H1 (cell line): ENCODE measurements around the gene TEKTIP1. TPM values are rescaled to one million over a fixed set of nuclear protein-coding genes. Genes with fewer than 3 reads are reported as not detected.

ENCODE experiments used
- CTCF ChIA-PET: fragments of 300-600 bp; sonication (Branson Sonifier 250); formaldehyde crosslinking; loops from one replicate; lab custom pipeline; 2021; ENCODE audit not compliant: partially characterized antibody; lab: Charles Lee
- POLR2A ChIA-PET: fragments of 300-600 bp; sonication (Branson Sonifier 250); formaldehyde crosslinking; loops from one replicate; lab custom pipeline; 2021; ENCODE audit warnings: inconsistent platforms; ENCODE audit not compliant: partially characterized antibody; lab: Charles Lee
- DNase-seq, 2 experiments: peaks; one replicate each; pipeline versions ENCODE4 v3.0.0 to v3.0.0-alpha.2; 2010 to 2022; ENCODE audit warnings: low spot score in 2 of 2, low read depth in 1 of 2, mixed read lengths in 1 of 2
- FAIRE-seq: peaks from 2 replicates; lab custom pipeline; 2011; peaks lifted over from hg19 to GRCh38; lab: Jason Lieb, UNC
- H2AFZ ChIP-seq: 2 replicates; pipeline ENCODE4 v1.8.1; 2012; ENCODE audit warnings: low read length, inconsistent platforms
- H2AK5ac ChIP-seq: 2 replicates; pipeline ENCODE4 v1.6.1; 2013; ENCODE audit warnings: low read depth, low read length
- H2BK120ac ChIP-seq: replicated peaks from 2 replicates; pipeline ENCODE3; 2013; ENCODE audit warnings: low read depth, low read length, inconsistent platforms
- H2BK12ac ChIP-seq: 2 replicates; pipeline ENCODE4 v1.6.1; 2013; ENCODE audit warnings: low read depth, low read length
- H2BK15ac ChIP-seq: 2 replicates; pipeline ENCODE4 v1.6.1; 2013; ENCODE audit warnings: low read length
- H2BK20ac ChIP-seq: 2 replicates; pipeline ENCODE4 v1.6.1; 2013; ENCODE audit warnings: low read length
- H2BK5ac ChIP-seq: 2 replicates; pipeline ENCODE4 v1.6.1; 2013; ENCODE audit warnings: low read depth, low read length
- H3K14ac ChIP-seq: 2 replicates; pipeline ENCODE4 v1.6.1; 2013; ENCODE audit warnings: inconsistent platforms; ENCODE audit not compliant: insufficient read length
- H3K18ac ChIP-seq: 2 replicates; pipeline ENCODE4 v1.6.1; 2013; ENCODE audit warnings: low read length; ENCODE audit errors: extremely low read depth
- H3K23ac ChIP-seq: 2 replicates; pipeline ENCODE4 v1.6.1; 2013; ENCODE audit warnings: inconsistent platforms; ENCODE audit not compliant: insufficient read length
- H3K23me2 ChIP-seq: 2 replicates; pipeline ENCODE4 v1.6.1; 2013; ENCODE audit warnings: low read depth, low read length
- H3K27ac ChIP-seq: 2 replicates; pipeline ENCODE4 v1.6.1; 2011; ENCODE audit warnings: low read depth, low read length, inconsistent platforms
- H3K27me3 ChIP-seq, 4 experiments: replicated peaks in 1 of 4; 1 replicate in 1 of 4; 2 replicates in 3 of 4; pipeline versions ENCODE4 v1.6.1 to v1.8.1; 2011 to 2013; ENCODE audit warnings: low read length in 3 of 4, mild to moderate bottlenecking in 3 of 4, inconsistent platforms in 2 of 4, mixed read lengths in 2 of 4, moderate library complexity in 1 of 4; ENCODE audit not compliant: control insufficient read depth in 3 of 4, insufficient read depth in 3 of 4; ENCODE audit errors: extremely low read depth in 1 of 4
- H3K36me3 ChIP-seq, 4 experiments: 2 replicates each; pipeline versions ENCODE4 v1.6.1 to v1.8.1; 2011 to 2013; ENCODE audit warnings: mild to moderate bottlenecking in 4 of 4, low read length in 3 of 4, moderate library complexity in 2 of 4, control low read depth in 1 of 4, inconsistent platforms in 1 of 4; ENCODE audit not compliant: insufficient read depth in 4 of 4, control insufficient read depth in 2 of 4
- H3K4ac ChIP-seq: replicated peaks from 2 replicates; pipeline ENCODE3; 2013; ENCODE audit warnings: low read length, low read depth, mixed read lengths, inconsistent platforms; ENCODE audit not compliant: insufficient read length
- H3K4me1 ChIP-seq, 4 experiments: replicated peaks in 1 of 4; 1 replicate in 1 of 4; 2 replicates in 3 of 4; pipeline versions ENCODE4 v1.6.1 to v1.8.1; 2011 to 2013; ENCODE audit warnings: low read length in 3 of 4, inconsistent platforms in 2 of 4, mixed read lengths in 1 of 4; ENCODE audit not compliant: insufficient read depth in 4 of 4, control insufficient read depth in 3 of 4
- H3K4me2 ChIP-seq, 2 experiments: 2 replicates each; pipeline versions ENCODE4 v1.6.1 to v1.8.1; 2011 to 2013; ENCODE audit warnings: low read depth in 2 of 2, low read length in 2 of 2, control low read depth in 1 of 2, inconsistent platforms in 1 of 2, mild to moderate bottlenecking in 1 of 2; ENCODE audit not compliant: insufficient read depth in 1 of 2
- H3K4me3 ChIP-seq, 4 experiments: fragments of 200-600, 300-600 bp in 1 of 4; sonication (generic), shearing (Covaris generic), sonication (Bioruptor Twin) in 1 of 4; 2 replicates each; pipeline versions ENCODE4 v1.5.1 to v1.8.1; 2011 to 2016; ENCODE audit warnings: low read length in 4 of 4, low read depth in 3 of 4, control low read depth in 2 of 4, inconsistent platforms in 2 of 4, mild to moderate bottlenecking in 2 of 4, mixed read lengths in 1 of 4, moderate library complexity in 1 of 4; ENCODE audit not compliant: insufficient read depth in 2 of 4; ENCODE audit errors: extremely low read depth in 1 of 4
- H3K56ac ChIP-seq: replicated peaks from 2 replicates; pipeline ENCODE3; 2013; ENCODE audit warnings: low read depth, mild to moderate bottlenecking, mixed read lengths, low read length, inconsistent platforms; ENCODE audit not compliant: insufficient read length
- H3K79me1 ChIP-seq: 2 replicates; pipeline ENCODE4 v1.6.1; 2013; ENCODE audit warnings: low read depth, low read length, control low read depth
- H3K79me2 ChIP-seq, 2 experiments: 2 replicates each; pipeline versions ENCODE4 v1.6.1 to v1.8.1; 2012 to 2013; ENCODE audit warnings: low read length in 2 of 2, mild to moderate bottlenecking in 2 of 2, inconsistent platforms in 1 of 2; ENCODE audit not compliant: insufficient read depth in 2 of 2, control insufficient read depth in 1 of 2
- H3K9ac ChIP-seq, 4 experiments: replicated peaks in 1 of 4; 1 replicate in 1 of 4; 2 replicates in 3 of 4; pipeline versions ENCODE4 v1.6.1 to v1.8.1; 2011 to 2013; ENCODE audit warnings: low read depth in 3 of 4, low read length in 3 of 4, control low read depth in 2 of 4, mild to moderate bottlenecking in 2 of 4, moderate library complexity in 2 of 4, inconsistent platforms in 1 of 4; ENCODE audit errors: extremely low read depth in 1 of 4
- H3K9me3 ChIP-seq, 2 experiments: 2 replicates each; pipeline versions ENCODE4 v1.6.1 to v1.8.1; 2012 to 2013; ENCODE audit warnings: mild to moderate bottlenecking in 2 of 2, moderate library complexity in 2 of 2, control low read depth in 1 of 2, inconsistent platforms in 1 of 2, low read depth in 1 of 2, low read length in 1 of 2, mixed read lengths in 1 of 2; ENCODE audit not compliant: insufficient read depth in 2 of 2
- H4K20me1 ChIP-seq, 2 experiments: replicated peaks in 1 of 2; 2 replicates each; pipeline versions ENCODE3 to v1.8.1; 2011 to 2013; ENCODE audit warnings: inconsistent platforms in 2 of 2, low read length in 2 of 2, mild to moderate bottlenecking in 1 of 2; ENCODE audit not compliant: insufficient read depth in 2 of 2, control insufficient read depth in 1 of 2
- H4K5ac ChIP-seq: 2 replicates; pipeline ENCODE4 v1.6.1; 2013; ENCODE audit warnings: low read length, low read depth, mixed read lengths, inconsistent platforms; ENCODE audit not compliant: insufficient read length
- H4K8ac ChIP-seq: 2 replicates; pipeline ENCODE4 v1.8.0; 2013; ENCODE audit warnings: mild to moderate bottlenecking, moderate library complexity, low read length, inconsistent platforms; ENCODE audit not compliant: insufficient read depth; ENCODE audit errors: extremely low read depth
- H4K91ac ChIP-seq: replicated peaks from 2 replicates; pipeline ENCODE3; 2013; ENCODE audit warnings: low read length, mixed read lengths, inconsistent platforms; ENCODE audit not compliant: insufficient read length
- ATF2 ChIP-seq: IDR thresholded peaks from 2 replicates; pipeline ENCODE4 v1.6.1; 2012; ENCODE audit warnings: low read length, inconsistent platforms
- CTBP2 ChIP-seq: IDR thresholded peaks from 2 replicates; pipeline ENCODE4 v1.7.0; 2011; ENCODE audit warnings: borderline replicate concordance, mild to moderate bottlenecking, moderate library complexity, mixed read lengths, low read length; ENCODE audit not compliant: insufficient read depth, insufficient read length
- NRF1 ChIP-seq: IDR thresholded peaks from 2 replicates; pipeline ENCODE4 v1.6.1; 2011; ENCODE audit warnings: mild to moderate bottlenecking, low read depth, low read length, improper control_type of control experiment
- PHF8 ChIP-seq: fragments of 200-600 bp; sonication (generic); conservative IDR thresholded peaks from 2 replicates; pipeline ENCODE4 v1.7.1; 2012; ENCODE audit warnings: low read depth, mild to moderate bottlenecking, inconsistent platforms, low read length, moderate library complexity
- RAD21 ChIP-seq, 2 experiments: IDR thresholded peaks in 1 of 2; conservative IDR thresholded peaks in 1 of 2; 2 replicates each; pipeline ENCODE4 v1.6.1; 2011; ENCODE audit warnings: low read depth in 2 of 2, low read length in 2 of 2, improper control_type of control experiment in 1 of 2, inconsistent platforms in 1 of 2, mild to moderate bottlenecking in 1 of 2, moderate library complexity in 1 of 2
- RNF2 ChIP-seq: fragments of 200-900, 300-1000 bp; sonication (generic); IDR thresholded peaks from 2 replicates; pipeline ENCODE4 v1.7.1; 2016; ENCODE audit warnings: borderline replicate concordance, low read depth, mild to moderate bottlenecking, antibody characterized with exemption, low read length; ENCODE audit not compliant: poor library complexity, severe bottlenecking; ENCODE audit errors: missing control alignments
- RXRA ChIP-seq: IDR thresholded peaks from 2 replicates; pipeline ENCODE4 v1.6.1; 2011; ENCODE audit warnings: low read depth, mild to moderate bottlenecking, low read length, moderate library complexity; ENCODE audit not compliant: insufficient read depth
- WGBS, 2 experiments: shearing (Covaris generic) in 1 of 2; methylation state at CpG; one replicate each; pipeline versions ENCODE4 v1.1.6 to v1.1.7; 2013 to 2015; ENCODE audit warnings: low lambda C conversion rate in 2 of 2, mixed read lengths in 2 of 2, inconsistent platforms in 1 of 2, low coverage in 1 of 2, missing lambda C conversion rate in 1 of 2; ENCODE audit not compliant: insufficient replicate concordance in 2 of 2, insufficient coverage in 1 of 2, insufficient read length in 1 of 2; ENCODE audit errors: extremely low coverage in 1 of 2, missing lambda C conversion rate in 1 of 2; 5-methylcytosine and 5-hydroxymethylcytosine counted together
- polyA plus RNA-seq, 7 experiments: library from polyadenylated mRNA; depleted of rRNA in 3 of 7; stranded (reverse) in 5 of 7; unstranded in 2 of 7; fragments of >200 nt in 5 of 7; fragments of 200-250 nt in 2 of 7; gene quantifications; 1 replicate in 5 of 7; 2 replicates in 1 of 7; 4 replicates in 1 of 7; pipeline versions ENCODE4 v1.2.1 to v1.2.3, GENCODE V29; 2011 to 2013; ENCODE audit warnings: missing spikeins in 2 of 7, mixed read lengths in 2 of 7
- total RNA-seq: library from RNA; stranded (reverse); fragmentation: NEBNext Ultra II Directional; extraction: Animal tissue kit (Norgen Biotek cat#: 25700); gene quantifications from 2 replicates; pipeline ENCODE4 v1.2.1, GENCODE V29; 2021

Gene TEKTIP1
- total and polyA plus RNA-seq, 2 of the 8 experiments (the other 6 are each of a cell fraction or from before 2014, with no cell fraction given): 1.1 TPM; not detected in 1

GRCh38 chr19:3590991-3591659 is 52.2 kb downstream of the TEKTIP1 start:
- H3K4me1 ChIP-seq: no peaks in the 10 kb centered on the region
- H3K4ac ChIP-seq: no peak overlapping the region
- no peak overlapping the region for H4K5ac ChIP-seq
- CTCF ChIA-PET: interaction anchor here (0.6 to 3.9 kb wide), 25 partner anchors 8 to 286 kb away, joined by 3 to 29 read pairs (median 4); partner anchors contain the start of gene TJP3
- H2BK20ac ChIP-seq: no peak overlapping the region
- no peak overlapping the region for H3K56ac ChIP-seq
- no peak overlapping the region for H2BK120ac ChIP-seq
- H3K23me2 ChIP-seq: no peaks in the 10 kb centered on the region
- H3K36me3 ChIP-seq: no peaks in the 10 kb centered on the region
- no peak overlapping the region for H3K23ac ChIP-seq
- H2BK12ac ChIP-seq: no peak overlapping the region
- H3K27ac ChIP-seq: no peak overlapping the region
- no peaks in the 10 kb centered on the region; the same call in 1 of the 2 replicates for H3K79me1 ChIP-seq
- no peak overlapping the region for H4K91ac ChIP-seq
- peaks cover 0 to 9% (median 5%) of the 10 kb centered on the region in 4 experiments; a peak in 6 of 7 replicates for H3K27me3 ChIP-seq
- no peak overlapping the region for H2BK15ac ChIP-seq
- 85% methylated on average over 8 of the region's 8 CpGs; no CpG with 5 or more reads in 1 of the 2 experiments for WGBS, 2 experiments
- H4K8ac ChIP-seq: no peak overlapping the region
- H3K18ac ChIP-seq: no peak overlapping the region
- FAIRE-seq (no peak), DNase-seq (no peak)
- POLR2A ChIA-PET: interaction anchor here (0.7 to 1.6 kb wide), 4 partner anchors 9 to 46 kb away, joined by 3 to 4 read pairs (median 4); no protein-coding TSS in a partner anchor
- no peak overlapping the region for H3K4me2 ChIP-seq
- H3K9me3 ChIP-seq: peaks cover 4 to 9% of the 10 kb centered on the region in 2 experiments; a peak in 3 of 4 replicates
- no peak overlapping the region for H2AFZ ChIP-seq
- no peak overlapping the region for H2BK5ac ChIP-seq
- H3K14ac ChIP-seq: no peak overlapping the region
- H4K20me1 ChIP-seq: peaks cover 0 to 2% of the 10 kb centered on the region in 2 experiments
- H2AK5ac ChIP-seq: no peak overlapping the region
- no peak overlapping the region for H3K9ac ChIP-seq
- no peaks in the 10 kb centered on the region for H3K79me2 ChIP-seq
- no peak overlapping the region for H3K4me3 ChIP-seq
- TF ChIP-seq RNF2: no peak
- TF ChIP-seq NRF1: no peak
- TF ChIP-seq ATF2: no peak
- TF ChIP-seq CTBP2: no peak
- TF ChIP-seq RXRA: no peak
- no peak for TF ChIP-seq RAD21 (IDR thresholded peaks at IDR 0.05 in 1 of 2, conservative IDR thresholded peaks at IDR 0.05 in 1 of 2; ENCODE audit: low read depth in 2 of 2, low read length in 2 of 2)
- no peak for TF ChIP-seq PHF8
